ENCODE data around the gene TXLNA.
A peak's percentile ranks its signal among the peaks of the same experiment; 100 is the strongest.

Gene TXLNA

GRCh38 chr1:32216566-32216965 lies 37.1 kb downstream of the TXLNA start:
- no peaks in the 10 kb centered on the region for H3K9me3 ChIP-seq (ENCODE audit: control insufficient read depth, insufficient read depth, low read depth, low read length)
- H3K9ac ChIP-seq (ENCODE audit: low read length) = no peak overlapping the region
- peaks cover 7% of the 10 kb centered on the region; the same call in 1 of the 2 replicates for H3K4me1 ChIP-seq (ENCODE audit: control insufficient read depth, insufficient read depth, low read length)
- no peaks in the 10 kb centered on the region for H3K27me3 ChIP-seq (ENCODE audit: control insufficient read depth, insufficient read depth, low read length)
- H3K4me3 ChIP-seq (ENCODE audit: low read depth, low read length) = no peak overlapping the region
- peaks cover 31% of the 10 kb centered on the region for H3K36me3 ChIP-seq (ENCODE audit: control insufficient read depth, insufficient read depth, low read length)
- H3K27ac ChIP-seq (ENCODE audit: low read depth, low read length) = no peak overlapping the region

GRCh38 chr1:32219022-32219421 lies 39.5 kb downstream of the TXLNA start:
- Histone ChIP-seq H3K27me3 (ENCODE audit: control insufficient read depth, insufficient read depth, low read length) (no peaks in the 10 kb centered on the region), H3K4me3 (ENCODE audit: low read depth, low read length) (no peak overlapping the region), H3K27ac (ENCODE audit: low read depth, low read length) (no peak overlapping the region), H3K9ac (ENCODE audit: low read length) (no peak overlapping the region), H3K4me1 (ENCODE audit: control insufficient read depth, insufficient read depth, low read length) (peaks cover 7% of the 10 kb centered on the region; the same call in 1 of the 2 replicates), H3K9me3 (ENCODE audit: control insufficient read depth, insufficient read depth, low read depth, low read length) (no peaks in the 10 kb centered on the region), H3K36me3 (ENCODE audit: control insufficient read depth, insufficient read depth, low read length) (peaks cover 38% of the 10 kb centered on the region)

GRCh38 chr1:32220746-32221580 lies 41.5 kb downstream of the TXLNA start:
- H3K27me3 ChIP-seq (ENCODE audit: control insufficient read depth, insufficient read depth, low read length) = no peaks in the 10 kb centered on the region
- no peaks in the 10 kb centered on the region for H3K9me3 ChIP-seq (ENCODE audit: control insufficient read depth, insufficient read depth, low read depth, low read length)
- H3K4me3 ChIP-seq (ENCODE audit: low read depth, low read length) = peak overlapping the region; percentile 99
- H3K36me3 ChIP-seq (ENCODE audit: control insufficient read depth, insufficient read depth, low read length) = peaks cover 39% of the 10 kb centered on the region
- H3K4me1 ChIP-seq (ENCODE audit: control insufficient read depth, insufficient read depth, low read length) = peaks cover 7% of the 10 kb centered on the region; the same call in 1 of the 2 replicates
- peak overlapping the region; percentile 96 for H3K9ac ChIP-seq (ENCODE audit: low read length)
- H3K27ac ChIP-seq (ENCODE audit: low read depth, low read length) = no peak overlapping the region

- Histone ChIP-seq H3K4me3 (ENCODE audit: low read depth, low read length) (peak overlapping the region; percentile 99), H3K9ac (ENCODE audit: low read length) (peak overlapping the region; percentile 96), H3K36me3 (ENCODE audit: control insufficient read depth, insufficient read depth, low read length) (peaks cover 37% of the 10 kb centered on the region), H3K27me3 (ENCODE audit: control insufficient read depth, insufficient read depth, low read length) (no peaks in the 10 kb centered on the region), H3K4me1 (ENCODE audit: control insufficient read depth, insufficient read depth, low read length) (peaks cover 7% of the 10 kb centered on the region; the same call in 1 of the 2 replicates), H3K27ac (ENCODE audit: low read depth, low read length) (peak overlapping the region; percentile 34; the same call in 1 of the 2 replicates), H3K9me3 (ENCODE audit: control insufficient read depth, insufficient read depth, low read depth, low read length) (no peaks in the 10 kb centered on the region)
Measured at GRCh38 chr1:32221581-32221979, 42.1 kb downstream of the TXLNA start.

GRCh38 chr1:32221980-32222755 lies 42.7 kb downstream of the TXLNA start, which contains the start of the genes EIF3I and TMEM234:
EIF3I (plus strand) TSS chr1:32222407; CDS start chr1:32222442, 35 bp downstream.
TMEM234 (minus strand) TSS chr1:32222353; CDS start chr1:32222322, 31 bp downstream.
- H3K4me1 ChIP-seq (ENCODE audit: control insufficient read depth, insufficient read depth, low read length) = peaks cover 7% of the 10 kb centered on the region; the same call in 1 of the 2 replicates

GRCh38 chr1:32223683-32224082 lies 44.2 kb downstream of the TXLNA start:
- Histone ChIP-seq H3K27me3 (ENCODE audit: control insufficient read depth, insufficient read depth, low read length) (no peaks in the 10 kb centered on the region), H3K9ac (ENCODE audit: low read length) (peak overlapping the region; percentile 28), H3K4me3 (ENCODE audit: low read depth, low read length) (no peak overlapping the region), H3K27ac (ENCODE audit: low read depth, low read length) (no peak overlapping the region), H3K36me3 (ENCODE audit: control insufficient read depth, insufficient read depth, low read length) (peaks cover 50% of the 10 kb centered on the region), H3K4me1 (ENCODE audit: control insufficient read depth, insufficient read depth, low read length) (peaks cover 7% of the 10 kb centered on the region; the same call in 1 of the 2 replicates), H3K9me3 (ENCODE audit: control insufficient read depth, insufficient read depth, low read depth, low read length) (no peaks in the 10 kb centered on the region)

More at GRCh38 chr1:32221980-32222755, 42.7 kb downstream of the TXLNA start, which contains the start of the genes EIF3I and TMEM234:
- Histone ChIP-seq H3K9me3 (ENCODE audit: control insufficient read depth, insufficient read depth, low read depth, low read length) (no peaks in the 10 kb centered on the region), H3K27ac (ENCODE audit: low read depth, low read length) (peak within 1 kb of the TSS; percentile 82), H3K4me3 (ENCODE audit: low read depth, low read length) (peak within 1 kb of the TSS; percentile 99), H3K36me3 (ENCODE audit: control insufficient read depth, insufficient read depth, low read length) (peaks cover 35% of the 10 kb centered on the region), H3K27me3 (ENCODE audit: control insufficient read depth, insufficient read depth, low read length) (no peaks in the 10 kb centered on the region), H3K9ac (ENCODE audit: low read length) (peak within 1 kb of the TSS; percentile 96)

- no peak overlapping the region for H3K9ac ChIP-seq (ENCODE audit: low read length)
- H3K36me3 ChIP-seq (ENCODE audit: control insufficient read depth, insufficient read depth, low read length) = peaks cover 56% of the 10 kb centered on the region
- H3K27ac ChIP-seq (ENCODE audit: low read depth, low read length) = no peak overlapping the region
- H3K9me3 ChIP-seq (ENCODE audit: control insufficient read depth, insufficient read depth, low read depth, low read length) = no peaks in the 10 kb centered on the region
- H3K27me3 ChIP-seq (ENCODE audit: control insufficient read depth, insufficient read depth, low read length) = no peaks in the 10 kb centered on the region
- H3K4me3 ChIP-seq (ENCODE audit: low read depth, low read length) = no peak overlapping the region
- peaks cover 7% of the 10 kb centered on the region; the same call in 1 of the 2 replicates for H3K4me1 ChIP-seq (ENCODE audit: control insufficient read depth, insufficient read depth, low read length)
Measured at GRCh38 chr1:32224285-32224684, 44.8 kb downstream of the TXLNA start.

GRCh38 chr1:32228771-32229170 lies 49.3 kb downstream of the TXLNA start:
- H3K4me1 ChIP-seq (ENCODE audit: control insufficient read depth, insufficient read depth, low read length) = no peaks in the 10 kb centered on the region
- H3K9me3 ChIP-seq (ENCODE audit: control insufficient read depth, insufficient read depth, low read depth, low read length) = no peaks in the 10 kb centered on the region
- no peak overlapping the region for H3K27ac ChIP-seq (ENCODE audit: low read depth, low read length)
- peaks cover 84% of the 10 kb centered on the region for H3K36me3 ChIP-seq (ENCODE audit: control insufficient read depth, insufficient read depth, low read length)
- no peak overlapping the region for H3K9ac ChIP-seq (ENCODE audit: low read length)
- no peak overlapping the region for H3K4me3 ChIP-seq (ENCODE audit: low read depth, low read length)
- H3K27me3 ChIP-seq (ENCODE audit: control insufficient read depth, insufficient read depth, low read length) = no peaks in the 10 kb centered on the region

GRCh38 chr1:32231843-32232432 lies 52.5 kb downstream of the TXLNA start:
- Histone ChIP-seq H3K9ac (ENCODE audit: low read length) (no peak overlapping the region), H3K27me3 (ENCODE audit: control insufficient read depth, insufficient read depth, low read length) (no peaks in the 10 kb centered on the region), H3K4me1 (ENCODE audit: control insufficient read depth, insufficient read depth, low read length) (no peaks in the 10 kb centered on the region), H3K4me3 (ENCODE audit: low read depth, low read length) (no peak overlapping the region), H3K27ac (ENCODE audit: low read depth, low read length) (no peak overlapping the region), H3K36me3 (ENCODE audit: control insufficient read depth, insufficient read depth, low read length) (peaks cover 72% of the 10 kb centered on the region), H3K9me3 (ENCODE audit: control insufficient read depth, insufficient read depth, low read depth, low read length) (no peaks in the 10 kb centered on the region)

GRCh38 chr1:32232558-32233304 lies 53.3 kb downstream of the TXLNA start:
- H3K36me3 ChIP-seq (ENCODE audit: control insufficient read depth, insufficient read depth, low read length) = peaks cover 65% of the 10 kb centered on the region
- H3K4me3 ChIP-seq (ENCODE audit: low read depth, low read length) = no peak overlapping the region
- H3K9ac ChIP-seq (ENCODE audit: low read length) = no peak overlapping the region
- H3K9me3 ChIP-seq (ENCODE audit: control insufficient read depth, insufficient read depth, low read depth, low read length) = no peaks in the 10 kb centered on the region
- H3K4me1 ChIP-seq (ENCODE audit: control insufficient read depth, insufficient read depth, low read length) = no peaks in the 10 kb centered on the region
- H3K27ac ChIP-seq (ENCODE audit: low read depth, low read length) = no peak overlapping the region
- H3K27me3 ChIP-seq (ENCODE audit: control insufficient read depth, insufficient read depth, low read length) = no peaks in the 10 kb centered on the region

Measured in HUES6 (cell line).